Measurements from ENCODE around the gene YTHDF2.
"Not testable (repeated sequence)": the region's sequence is repeated elsewhere in the genome, so short reads cannot be mapped to it uniquely, and the experiment has no call there.

YTHDF2 gene

DNA sequence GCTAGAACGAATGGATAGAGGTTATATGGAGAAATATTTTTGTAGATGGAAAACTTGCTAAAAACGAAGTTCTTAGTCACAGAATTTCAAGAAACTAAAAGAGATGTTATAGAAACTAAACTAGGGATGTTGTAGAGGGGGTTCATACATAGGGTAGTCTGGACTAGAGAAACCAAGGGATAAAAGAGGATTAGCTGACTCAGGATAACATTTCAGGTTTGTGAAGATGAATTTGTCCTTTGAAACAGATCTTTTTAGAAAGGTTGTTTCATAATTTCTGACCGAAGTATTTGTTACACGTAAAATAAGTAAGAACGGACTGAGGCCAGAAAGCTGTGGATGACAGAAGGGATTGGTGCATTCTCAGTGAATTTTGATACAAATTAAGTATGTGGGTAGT lies 13.6 kb downstream of the YTHDF2 start:
- ChIA-PET CTCF (interaction anchor here (0.6 kb wide), 1 partner anchor 33 kb away, joined by 10 read pairs; no protein-coding TSS in a partner anchor), POLR2A (interaction anchor here (1.1 to 2.0 kb wide), 2 partner anchors 14 to 107 kb away, joined by 5 to 14 read pairs; partner anchors contain the start of gene YTHDF2)
- Histone ChIP-seq H3K4me1 (ENCODE audit: control insufficient read depth, insufficient read depth, low read length) (peaks cover 21% of the 10 kb centered on the region), H3K36me3 (ENCODE audit: control insufficient read depth in 2 of 2, insufficient read depth in 1 of 2, low read length in 2 of 2) (peaks cover 22 to 73% of the 10 kb centered on the region in 2 experiments), H3K27ac (ENCODE audit: extremely low read depth, low read depth, low read length) (no peak overlapping the region), H3K4me3 (ENCODE audit: low read depth, low read length) (no peak overlapping the region), H3K9me3 (ENCODE audit: control insufficient read depth, insufficient read depth, low read depth, low read length) (no peaks in the 10 kb centered on the region)
- 0 out of 2 replicates have a peak, but pooled peaks have one; percentile 31 for TF ChIP-seq PRDM4 (tag by site-specific recombination; IDR thresholded peaks at IDR 0.05)
- no peak for TF ChIP-seq ZNF629 (tag by site-specific recombination; IDR thresholded peaks at IDR 0.05)
- no peak for TF ChIP-seq ZBTB21 (tag by site-specific recombination; IDR thresholded peaks at IDR 0.05)

DNA sequence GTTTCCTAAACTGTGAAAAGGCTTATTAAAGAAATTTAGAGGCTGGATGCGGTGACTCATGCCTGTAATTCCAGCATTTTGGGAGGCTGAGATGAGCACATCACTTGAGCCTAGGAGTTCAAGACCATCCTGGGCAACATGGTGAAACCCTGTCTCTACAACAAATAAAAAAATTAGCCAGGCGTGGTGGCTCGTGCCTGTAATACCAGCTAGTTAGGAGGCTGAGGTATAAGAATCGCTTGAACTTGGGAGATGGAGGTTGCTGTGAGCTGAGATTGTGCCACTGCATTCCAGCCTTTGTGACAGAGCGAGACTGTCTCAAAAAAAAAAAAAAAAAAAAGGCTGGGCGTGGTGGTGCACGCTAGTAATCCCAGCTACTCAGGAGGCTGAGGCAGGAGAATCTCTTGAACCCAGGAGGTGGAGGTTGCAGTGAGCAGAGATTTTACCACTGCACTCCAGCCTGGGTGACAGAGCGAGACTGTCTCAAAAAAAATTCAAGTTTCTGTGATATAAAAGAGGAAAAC lies 14.1 kb downstream of the YTHDF2 start:
- TF ChIP-seq ZNF362 (tag by site-specific recombination; IDR thresholded peaks at IDR 0.05) = peak; percentile 88
- Histone ChIP-seq H3K4me1 (ENCODE audit: control insufficient read depth, insufficient read depth, low read length) (peaks cover 21% of the 10 kb centered on the region), H3K36me3 (ENCODE audit: control insufficient read depth in 2 of 2, insufficient read depth in 1 of 2, low read length in 2 of 2) (peaks cover 17 to 73% of the 10 kb centered on the region in 2 experiments; a peak in 2 of 3 replicates)
- POLR2A ChIA-PET = interaction anchor here (1.1 to 2.0 kb wide), 2 partner anchors 14 to 108 kb away, joined by 5 to 14 read pairs; partner anchors contain the start of gene YTHDF2
- CTCF ChIA-PET = interaction anchor here (0.6 kb wide), 1 partner anchor 33 kb away, joined by 10 read pairs; no protein-coding TSS in a partner anchor
- not testable (repeated sequence) for H3K4me3 ChIP-seq (ENCODE audit: low read depth, low read length); H3K9me3 ChIP-seq (ENCODE audit: control insufficient read depth, insufficient read depth, low read depth, low read length); H3K27ac ChIP-seq (ENCODE audit: extremely low read depth, low read depth, low read length)

- Histone ChIP-seq H3K36me3 (ENCODE audit: control insufficient read depth in 2 of 2, insufficient read depth in 1 of 2, low read length in 2 of 2) (peaks cover 11 to 73% of the 10 kb centered on the region in 2 experiments; a peak in 2 of 3 replicates), H3K9me3 (ENCODE audit: control insufficient read depth, insufficient read depth, low read depth, low read length) (no peaks in the 10 kb centered on the region), H3K27ac (ENCODE audit: extremely low read depth, low read depth, low read length) (no peak overlapping the region), H3K4me3 (ENCODE audit: low read depth, low read length) (no peak overlapping the region), H3K4me1 (ENCODE audit: control insufficient read depth, insufficient read depth, low read length) (peaks cover 18% of the 10 kb centered on the region)
- POLR2A ChIA-PET = interaction anchor here (0.6 to 2.0 kb wide), 2 partner anchors 15 to 84 kb away, joined by 3 to 14 read pairs; partner anchors contain the start of gene YTHDF2
- CTCF ChIA-PET = interaction anchor here (0.6 to 1.5 kb wide), 5 partner anchors 15 to 341 kb away, joined by 3 to 6 read pairs (median 4); partner anchors contain the start of gene YTHDF2
- TF ChIP-seq ZNF529 (tag by site-specific recombination; IDR thresholded peaks at IDR 0.05; ENCODE audit: insufficient replicate concordance) = no peak
- TF ChIP-seq, protein P1, sequence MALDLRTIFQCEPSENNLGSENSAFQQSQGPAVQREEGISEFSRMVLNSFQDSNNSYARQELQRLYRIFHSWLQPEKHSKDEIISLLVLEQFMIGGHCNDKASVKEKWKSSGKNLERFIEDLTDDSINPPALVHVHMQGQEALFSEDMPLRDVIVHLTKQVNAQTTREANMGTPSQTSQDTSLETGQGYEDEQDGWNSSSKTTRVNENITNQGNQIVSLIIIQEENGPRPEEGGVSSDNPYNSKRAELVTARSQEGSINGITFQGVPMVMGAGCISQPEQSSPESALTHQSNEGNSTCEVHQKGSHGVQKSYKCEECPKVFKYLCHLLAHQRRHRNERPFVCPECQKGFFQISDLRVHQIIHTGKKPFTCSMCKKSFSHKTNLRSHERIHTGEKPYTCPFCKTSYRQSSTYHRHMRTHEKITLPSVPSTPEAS (tag by site-specific recombination; IDR thresholded peaks at IDR 0.05) = no peak
- no peak for TF ChIP-seq ZNF555 (tag by site-specific recombination; conservative IDR thresholded peaks at IDR 0.05)
- no peak for TF ChIP-seq HOXD13 (CRISPR knock-in tag; IDR thresholded peaks at IDR 0.05; ENCODE audit: borderline replicate concordance)
- no peak for TF ChIP-seq ZNF549 (tag by site-specific recombination; IDR thresholded peaks at IDR 0.05)
- no peak for TF ChIP-seq ZNF23 (tag by site-specific recombination; IDR thresholded peaks at IDR 0.05; ENCODE audit: borderline replicate concordance)
- TF ChIP-seq, protein P2, sequence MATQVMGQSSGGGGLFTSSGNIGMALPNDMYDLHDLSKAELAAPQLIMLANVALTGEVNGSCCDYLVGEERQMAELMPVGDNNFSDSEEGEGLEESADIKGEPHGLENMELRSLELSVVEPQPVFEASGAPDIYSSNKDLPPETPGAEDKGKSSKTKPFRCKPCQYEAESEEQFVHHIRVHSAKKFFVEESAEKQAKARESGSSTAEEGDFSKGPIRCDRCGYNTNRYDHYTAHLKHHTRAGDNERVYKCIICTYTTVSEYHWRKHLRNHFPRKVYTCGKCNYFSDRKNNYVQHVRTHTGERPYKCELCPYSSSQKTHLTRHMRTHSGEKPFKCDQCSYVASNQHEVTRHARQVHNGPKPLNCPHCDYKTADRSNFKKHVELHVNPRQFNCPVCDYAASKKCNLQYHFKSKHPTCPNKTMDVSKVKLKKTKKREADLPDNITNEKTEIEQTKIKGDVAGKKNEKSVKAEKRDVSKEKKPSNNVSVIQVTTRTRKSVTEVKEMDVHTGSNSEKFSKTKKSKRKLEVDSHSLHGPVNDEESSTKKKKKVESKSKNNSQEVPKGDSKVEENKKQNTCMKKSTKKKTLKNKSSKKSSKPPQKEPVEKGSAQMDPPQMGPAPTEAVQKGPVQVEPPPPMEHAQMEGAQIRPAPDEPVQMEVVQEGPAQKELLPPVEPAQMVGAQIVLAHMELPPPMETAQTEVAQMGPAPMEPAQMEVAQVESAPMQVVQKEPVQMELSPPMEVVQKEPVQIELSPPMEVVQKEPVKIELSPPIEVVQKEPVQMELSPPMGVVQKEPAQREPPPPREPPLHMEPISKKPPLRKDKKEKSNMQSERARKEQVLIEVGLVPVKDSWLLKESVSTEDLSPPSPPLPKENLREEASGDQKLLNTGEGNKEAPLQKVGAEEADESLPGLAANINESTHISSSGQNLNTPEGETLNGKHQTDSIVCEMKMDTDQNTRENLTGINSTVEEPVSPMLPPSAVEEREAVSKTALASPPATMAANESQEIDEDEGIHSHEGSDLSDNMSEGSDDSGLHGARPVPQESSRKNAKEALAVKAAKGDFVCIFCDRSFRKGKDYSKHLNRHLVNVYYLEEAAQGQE (tag by site-specific recombination; IDR thresholded peaks at IDR 0.05) = no peak
- TF ChIP-seq SETDB1 (IDR thresholded peaks at IDR 0.05; ENCODE audit: insufficient read length, low read length) = no peak
- TF ChIP-seq, protein P3, sequence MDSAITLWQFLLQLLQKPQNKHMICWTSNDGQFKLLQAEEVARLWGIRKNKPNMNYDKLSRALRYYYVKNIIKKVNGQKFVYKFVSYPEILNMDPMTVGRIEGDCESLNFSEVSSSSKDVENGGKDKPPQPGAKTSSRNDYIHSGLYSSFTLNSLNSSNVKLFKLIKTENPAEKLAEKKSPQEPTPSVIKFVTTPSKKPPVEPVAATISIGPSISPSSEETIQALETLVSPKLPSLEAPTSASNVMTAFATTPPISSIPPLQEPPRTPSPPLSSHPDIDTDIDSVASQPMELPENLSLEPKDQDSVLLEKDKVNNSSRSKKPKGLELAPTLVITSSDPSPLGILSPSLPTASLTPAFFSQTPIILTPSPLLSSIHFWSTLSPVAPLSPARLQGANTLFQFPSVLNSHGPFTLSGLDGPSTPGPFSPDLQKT (IDR thresholded peaks at IDR 0.05; ENCODE audit: borderline replicate concordance, low read depth, low read length) = no peak
- TF ChIP-seq SALL2 (tag by site-specific recombination; IDR thresholded peaks at IDR 0.05; ENCODE audit: borderline replicate concordance) = no peak
- TF ChIP-seq, protein P4, sequence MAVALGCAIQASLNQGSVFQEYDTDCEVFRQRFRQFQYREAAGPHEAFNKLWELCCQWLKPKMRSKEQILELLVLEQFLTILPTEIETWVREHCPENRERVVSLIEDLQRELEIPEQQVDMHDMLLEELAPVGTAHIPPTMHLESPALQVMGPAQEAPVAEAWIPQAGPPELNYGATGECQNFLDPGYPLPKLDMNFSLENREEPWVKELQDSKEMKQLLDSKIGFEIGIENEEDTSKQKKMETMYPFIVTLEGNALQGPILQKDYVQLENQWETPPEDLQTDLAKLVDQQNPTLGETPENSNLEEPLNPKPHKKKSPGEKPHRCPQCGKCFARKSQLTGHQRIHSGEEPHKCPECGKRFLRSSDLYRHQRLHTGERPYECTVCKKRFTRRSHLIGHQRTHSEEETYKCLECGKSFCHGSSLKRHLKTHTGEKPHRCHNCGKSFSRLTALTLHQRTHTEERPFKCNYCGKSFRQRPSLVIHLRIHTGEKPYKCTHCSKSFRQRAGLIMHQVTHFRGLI (tag by site-specific recombination; IDR thresholded peaks at IDR 0.05) = no peak
- no peak for TF ChIP-seq ZNF350 (tag by site-specific recombination; IDR thresholded peaks at IDR 0.05)
Observed at GRCh38 chr1:28751315-28752060, 14.7 kb downstream of the YTHDF2 start.
